ENCODE data around the gene SLC7A6OS.

The SLC7A6OS gene

DNA sequence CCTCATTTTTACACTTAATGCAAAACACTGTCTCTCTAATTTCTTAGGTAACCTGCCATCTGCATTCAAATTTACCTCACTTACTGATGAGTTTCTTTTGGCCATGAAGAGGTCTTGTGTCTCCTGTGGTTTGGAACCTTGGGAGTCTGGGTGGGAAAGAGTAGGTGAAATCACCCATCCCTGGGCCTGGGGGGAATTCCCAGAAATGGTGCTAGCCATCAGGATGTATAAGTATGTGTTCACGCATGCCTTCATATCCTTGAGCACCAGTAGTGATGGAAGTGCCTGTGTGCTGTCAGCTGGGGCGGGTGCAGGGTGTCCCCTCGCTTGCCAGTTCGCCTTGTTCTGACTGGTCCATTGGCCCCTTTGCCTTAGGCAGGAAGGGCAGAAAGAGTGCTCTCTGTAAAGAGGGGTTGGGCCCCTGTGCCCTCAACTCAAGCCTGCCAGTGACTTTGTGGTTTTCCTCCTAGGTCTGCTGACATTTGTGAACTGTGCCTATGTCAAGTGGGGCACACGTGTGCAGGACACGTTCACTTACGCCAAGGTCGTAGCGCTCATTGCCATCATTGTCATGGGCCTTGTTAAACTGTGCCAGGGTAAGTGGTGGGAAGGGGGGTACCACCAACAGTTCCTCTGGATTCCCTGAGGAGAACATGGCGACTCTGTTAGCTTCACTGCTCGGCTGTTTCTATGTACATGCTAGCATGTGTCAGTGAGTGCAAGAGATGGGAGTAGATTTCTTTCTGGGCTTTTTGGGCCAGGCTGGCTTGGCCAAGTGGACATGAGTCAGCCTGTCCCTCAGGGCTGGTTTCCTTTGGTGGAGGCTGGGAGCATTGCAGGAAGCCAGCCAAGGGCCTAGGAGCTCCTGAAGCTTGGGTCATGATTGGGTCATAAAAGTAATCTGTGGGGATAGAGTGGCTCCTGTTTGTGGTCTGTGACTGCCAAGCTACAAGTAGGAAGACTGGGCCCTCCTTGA is 23.2 kb downstream of the SLC7A6OS start:
- H3K4me3 ChIP-seq (ENCODE audit: low read length) = no peak overlapping the region
- no peak for DNase-seq (ENCODE audit: low read depth)
- TF ChIP-seq, protein P1, sequence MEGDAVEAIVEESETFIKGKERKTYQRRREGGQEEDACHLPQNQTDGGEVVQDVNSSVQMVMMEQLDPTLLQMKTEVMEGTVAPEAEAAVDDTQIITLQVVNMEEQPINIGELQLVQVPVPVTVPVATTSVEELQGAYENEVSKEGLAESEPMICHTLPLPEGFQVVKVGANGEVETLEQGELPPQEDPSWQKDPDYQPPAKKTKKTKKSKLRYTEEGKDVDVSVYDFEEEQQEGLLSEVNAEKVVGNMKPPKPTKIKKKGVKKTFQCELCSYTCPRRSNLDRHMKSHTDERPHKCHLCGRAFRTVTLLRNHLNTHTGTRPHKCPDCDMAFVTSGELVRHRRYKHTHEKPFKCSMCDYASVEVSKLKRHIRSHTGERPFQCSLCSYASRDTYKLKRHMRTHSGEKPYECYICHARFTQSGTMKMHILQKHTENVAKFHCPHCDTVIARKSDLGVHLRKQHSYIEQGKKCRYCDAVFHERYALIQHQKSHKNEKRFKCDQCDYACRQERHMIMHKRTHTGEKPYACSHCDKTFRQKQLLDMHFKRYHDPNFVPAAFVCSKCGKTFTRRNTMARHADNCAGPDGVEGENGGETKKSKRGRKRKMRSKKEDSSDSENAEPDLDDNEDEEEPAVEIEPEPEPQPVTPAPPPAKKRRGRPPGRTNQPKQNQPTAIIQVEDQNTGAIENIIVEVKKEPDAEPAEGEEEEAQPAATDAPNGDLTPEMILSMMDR (conservative IDR thresholded peaks at IDR 0.05; ENCODE audit: low read depth, low read length) = no peak

DNA sequence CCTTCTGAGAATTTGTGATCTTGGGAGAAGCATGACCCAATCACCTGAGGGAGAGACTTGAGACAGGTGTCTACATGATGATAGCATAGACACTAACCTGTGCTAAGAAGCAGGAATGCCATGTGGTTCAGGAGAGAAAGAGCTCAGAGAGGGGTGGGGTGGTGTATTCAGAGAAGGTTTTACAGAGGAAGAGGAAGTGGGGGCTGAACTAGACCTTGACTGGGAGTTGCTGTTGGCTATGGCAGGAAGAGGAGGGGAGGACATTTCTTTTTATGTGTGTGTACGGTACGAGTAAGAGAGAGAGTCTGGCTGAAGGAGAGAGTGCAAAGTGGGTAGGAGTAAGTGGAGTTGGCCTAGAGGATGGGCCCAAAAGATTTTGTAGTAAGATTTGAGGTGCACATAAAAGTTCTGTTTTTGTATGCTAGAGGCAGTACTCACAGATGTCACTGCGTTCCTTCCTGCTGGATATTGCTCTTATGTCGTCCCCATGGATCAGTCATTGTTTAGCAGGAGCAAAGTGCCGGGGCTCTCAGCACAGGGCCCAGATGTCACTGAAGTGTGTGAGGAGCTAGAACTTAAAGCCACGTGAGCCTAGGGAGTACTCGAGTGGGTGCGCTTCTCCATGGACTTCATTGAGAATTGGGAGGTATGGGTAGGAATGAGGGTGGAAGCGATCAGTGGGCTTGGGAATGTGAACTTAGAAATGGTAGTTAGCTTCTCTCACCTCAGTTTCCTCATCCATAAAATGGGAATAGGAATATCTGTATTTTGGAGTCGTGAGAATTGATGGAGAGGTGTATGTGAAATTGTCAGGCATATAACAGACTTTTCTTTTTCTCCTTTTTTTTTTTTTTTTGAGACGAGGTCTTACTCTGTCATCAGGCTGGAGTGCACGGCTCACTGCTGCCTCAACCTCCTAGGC is 24.3 kb downstream of the SLC7A6OS start:
- TF ChIP-seq, protein P1 (conservative IDR thresholded peaks at IDR 0.05; ENCODE audit: low read depth, low read length) = no peak
- no peak for DNase-seq (ENCODE audit: low read depth)
- H3K4me3 ChIP-seq (ENCODE audit: low read length) = no peak overlapping the region

DNA sequence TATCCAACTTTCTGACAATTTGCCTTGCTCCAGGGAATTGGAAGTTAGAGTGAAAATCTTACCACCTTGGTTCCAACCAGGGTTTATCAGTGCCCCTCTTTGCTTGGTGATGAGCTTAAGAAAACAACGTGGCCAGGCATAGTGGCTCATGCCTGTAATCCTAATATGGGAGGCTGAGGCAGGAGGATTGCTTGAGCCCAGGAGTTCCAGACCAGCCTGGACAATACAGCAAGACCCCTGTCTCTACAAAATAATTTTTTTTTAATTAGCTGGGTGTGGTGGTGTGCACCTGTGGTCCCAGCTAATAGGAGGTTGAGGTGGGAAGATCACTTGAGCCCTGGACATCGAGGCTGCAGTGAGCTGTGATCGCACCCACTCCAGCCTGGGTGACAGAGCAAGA is 25.1 kb downstream of the SLC7A6OS start:
- H3K4me3 ChIP-seq (ENCODE audit: low read length) = no peak overlapping the region
- no peak for DNase-seq (ENCODE audit: low read depth)
- TF ChIP-seq, protein P1 (conservative IDR thresholded peaks at IDR 0.05; ENCODE audit: low read depth, low read length) = no peak

DNA sequence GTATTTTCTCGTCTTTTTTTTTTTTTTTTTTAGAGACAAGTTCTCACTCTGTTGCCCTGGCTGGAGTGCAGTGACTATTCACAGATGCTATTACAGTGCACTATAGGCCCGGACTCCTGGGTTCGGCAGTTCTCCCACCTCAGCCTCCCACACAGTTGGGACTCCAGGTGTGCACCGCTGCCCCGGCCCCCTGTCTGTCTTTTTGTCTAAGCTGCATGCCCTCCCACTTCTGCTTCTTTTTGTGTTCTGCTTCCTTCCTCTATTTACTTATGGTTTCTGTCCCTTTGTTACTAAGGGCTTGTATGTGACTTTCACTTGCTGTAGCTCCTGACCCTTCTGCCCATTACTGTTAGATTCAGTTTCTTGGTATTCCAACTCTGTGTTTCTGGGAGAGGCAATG is 25.9 kb downstream of the SLC7A6OS start:
- TF ChIP-seq, protein P1 (conservative IDR thresholded peaks at IDR 0.05; ENCODE audit: low read depth, low read length) = no peak
- no peak for DNase-seq (ENCODE audit: low read depth)
- no peak overlapping the region for H3K4me3 ChIP-seq (ENCODE audit: low read length)

DNA sequence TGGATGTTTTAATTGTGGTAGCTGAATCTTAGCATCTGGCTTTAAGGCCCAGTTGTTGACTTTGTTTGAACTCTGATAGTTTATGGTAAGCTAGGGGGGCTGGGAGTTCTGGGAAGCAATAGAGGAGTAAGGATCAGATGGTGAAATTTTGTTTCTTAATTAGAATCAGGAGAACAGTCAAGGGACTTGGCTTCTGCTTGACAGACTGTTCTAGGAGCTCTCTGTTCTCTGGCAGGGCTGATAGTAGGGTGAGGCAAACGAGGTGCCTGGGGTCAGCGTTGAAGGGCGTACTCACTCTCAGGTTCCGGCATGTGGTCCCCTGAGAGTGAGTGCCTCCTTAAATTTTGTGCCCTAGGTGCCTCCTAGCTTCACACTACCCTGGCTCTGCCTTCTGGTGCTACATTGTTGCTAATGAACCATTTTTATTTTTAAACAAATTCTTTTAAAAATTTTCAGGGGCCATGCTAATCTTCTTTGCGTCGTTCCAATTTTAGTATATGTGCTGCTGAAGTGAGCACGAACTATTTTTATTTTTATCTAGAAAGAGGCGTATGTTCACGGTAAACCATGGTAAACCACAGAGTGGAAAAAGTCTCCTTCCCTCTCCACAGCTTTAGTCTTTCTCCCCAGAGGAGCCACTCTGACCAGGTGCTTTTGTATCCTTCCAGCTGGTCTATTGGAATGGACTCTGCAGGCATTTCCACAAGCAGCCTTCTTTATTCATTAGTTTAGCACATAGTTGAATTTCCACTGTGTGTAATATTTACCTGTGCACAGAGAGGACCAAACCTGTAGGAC is 26.7 kb downstream of the SLC7A6OS start:
- no peak for DNase-seq (ENCODE audit: low read depth)
- H3K4me3 ChIP-seq (ENCODE audit: low read length) = no peak overlapping the region

DNA sequence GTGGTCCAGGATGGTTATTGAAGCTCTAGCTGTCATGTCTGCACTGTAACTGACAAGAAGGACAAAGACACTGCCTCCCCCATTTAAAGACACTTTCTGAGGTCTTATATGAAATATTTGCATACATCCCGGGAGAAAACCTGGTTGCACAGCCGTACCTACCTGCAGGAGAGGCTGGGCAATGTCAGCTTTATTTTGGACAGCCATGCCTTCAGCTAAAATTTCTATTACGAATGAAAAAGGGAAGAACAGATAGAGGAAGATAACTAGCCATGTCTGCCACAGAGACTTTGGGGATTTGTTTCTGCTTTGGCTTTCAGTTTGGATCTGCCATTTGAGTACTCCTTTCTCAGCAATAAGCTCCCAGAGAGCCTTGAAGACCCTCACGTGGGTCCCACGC is 27.4 kb downstream of the SLC7A6OS start:
- TF ChIP-seq, protein P1 (conservative IDR thresholded peaks at IDR 0.05; ENCODE audit: low read depth, low read length) = no peak
- DNase-seq (ENCODE audit: low read depth) = no peak
- H3K4me3 ChIP-seq (ENCODE audit: low read length) = no peak overlapping the region

More for the DNA sequence above, 26.7 kb downstream of the SLC7A6OS start:
- TF ChIP-seq, protein P1 (conservative IDR thresholded peaks at IDR 0.05; ENCODE audit: low read depth, low read length) = no peak

Measured in retinal pigment epithelial cell (primary cell).